ENCODE measurements around the gene WDR45. TPM values are rescaled to one million over a fixed set of nuclear protein-coding genes. Genes with fewer than 3 reads are reported as not detected.

The WDR45 gene
- total and polyA plus RNA-seq, 2 of the 13 experiments (the other 11 are each of a cell fraction or from before 2014, with no cell fraction given): 16.4 to 65.5 TPM

GRCh38 chrX:49100704-49101628 is 21.3 kb upstream of the WDR45 start (continued):
- TF ChIP-seq ZNF367 (CRISPR knock-in tag; IDR thresholded peaks at IDR 0.05; ENCODE audit: borderline replicate concordance) (no peak), ZNF607 (CRISPR knock-in tag; IDR thresholded peaks at IDR 0.05; ENCODE audit: borderline replicate concordance) (no peak; the same call in 1 of the 2 replicates), PRDM10 (CRISPR knock-in tag; IDR thresholded peaks at IDR 0.05; ENCODE audit: low read depth) (no peak), SIN3B (IDR thresholded peaks at IDR 0.05; ENCODE audit: low read length) (no peak), ZNF326 (CRISPR knock-in tag; IDR thresholded peaks at IDR 0.05; ENCODE audit: borderline replicate concordance) (no peak), POGK (CRISPR knock-in tag; conservative IDR thresholded peaks at IDR 0.05) (no peak), PHF8 (CRISPR knock-in tag; IDR thresholded peaks at IDR 0.05) (peak; percentile 55), ZKSCAN8 (CRISPR knock-in tag; IDR thresholded peaks at IDR 0.05; ENCODE audit: borderline replicate concordance) (no peak), ZNF441 (CRISPR knock-in tag; IDR thresholded peaks at IDR 0.05; ENCODE audit: borderline replicate concordance) (no peak), HDAC6 (IDR thresholded peaks at IDR 0.05; ENCODE audit: low read depth, low read length) (no peak), ZNF644 (CRISPR knock-in tag; IDR thresholded peaks at IDR 0.05; ENCODE audit: low read depth) (no peak), SIN3A (IDR thresholded peaks at IDR 0.05; ENCODE audit: borderline replicate concordance, low read depth, low read length) (no peak; the same call in 1 of the 2 replicates), DR1 (CRISPR knock-in tag; IDR thresholded peaks at IDR 0.05) (peak; percentile 80), ZNF549 (CRISPR knock-in tag; IDR thresholded peaks at IDR 0.05) (no peak), ZNF20 (CRISPR knock-in tag; IDR thresholded peaks at IDR 0.05) (no peak), PITX1 (CRISPR knock-in tag; IDR thresholded peaks at IDR 0.05) (peak; percentile 79), GTF3A (CRISPR knock-in tag; conservative IDR thresholded peaks at IDR 0.05) (no peak), MTA1 (CRISPR knock-in tag; IDR thresholded peaks at IDR 0.05; ENCODE audit: borderline replicate concordance) (no peak; the same call in 1 of the 2 replicates), DPF2 (CRISPR knock-in tag; IDR thresholded peaks at IDR 0.05; ENCODE audit: borderline replicate concordance, low read depth) (no peak), KMT2A (CRISPR knock-in tag; IDR thresholded peaks at IDR 0.05) (no peak), TRIM24 (CRISPR knock-in tag; IDR thresholded peaks at IDR 0.05) (no peak), SRF (IDR thresholded peaks at IDR 0.05; ENCODE audit: low read depth, low read length) (no peak), THRA (CRISPR knock-in tag; IDR thresholded peaks at IDR 0.05; ENCODE audit: borderline replicate concordance) (no peak), ZBTB7A (CRISPR knock-in tag; IDR thresholded peaks at IDR 0.05) (0 out of 2 replicates have a peak, but pooled peaks have one; percentile 67)
